HUDEP-2 (cell line): ENCODE measurements around the gene THOC2.
A peak's percentile ranks its signal among the peaks of the same experiment; 100 is the strongest.
"Not testable (repeated sequence)": the region's sequence is repeated elsewhere in the genome, so short reads cannot be mapped to it uniquely, and the experiment has no call there.

Experiments
- DNase-seq, 76 experiments: peaks; one replicate each; lab custom pipeline; 2025; ENCODE audit not compliant: unreplicated experiment in 76 of 76; lab: John Stamatoyannopoulos, UW

Gene THOC2, protein sequence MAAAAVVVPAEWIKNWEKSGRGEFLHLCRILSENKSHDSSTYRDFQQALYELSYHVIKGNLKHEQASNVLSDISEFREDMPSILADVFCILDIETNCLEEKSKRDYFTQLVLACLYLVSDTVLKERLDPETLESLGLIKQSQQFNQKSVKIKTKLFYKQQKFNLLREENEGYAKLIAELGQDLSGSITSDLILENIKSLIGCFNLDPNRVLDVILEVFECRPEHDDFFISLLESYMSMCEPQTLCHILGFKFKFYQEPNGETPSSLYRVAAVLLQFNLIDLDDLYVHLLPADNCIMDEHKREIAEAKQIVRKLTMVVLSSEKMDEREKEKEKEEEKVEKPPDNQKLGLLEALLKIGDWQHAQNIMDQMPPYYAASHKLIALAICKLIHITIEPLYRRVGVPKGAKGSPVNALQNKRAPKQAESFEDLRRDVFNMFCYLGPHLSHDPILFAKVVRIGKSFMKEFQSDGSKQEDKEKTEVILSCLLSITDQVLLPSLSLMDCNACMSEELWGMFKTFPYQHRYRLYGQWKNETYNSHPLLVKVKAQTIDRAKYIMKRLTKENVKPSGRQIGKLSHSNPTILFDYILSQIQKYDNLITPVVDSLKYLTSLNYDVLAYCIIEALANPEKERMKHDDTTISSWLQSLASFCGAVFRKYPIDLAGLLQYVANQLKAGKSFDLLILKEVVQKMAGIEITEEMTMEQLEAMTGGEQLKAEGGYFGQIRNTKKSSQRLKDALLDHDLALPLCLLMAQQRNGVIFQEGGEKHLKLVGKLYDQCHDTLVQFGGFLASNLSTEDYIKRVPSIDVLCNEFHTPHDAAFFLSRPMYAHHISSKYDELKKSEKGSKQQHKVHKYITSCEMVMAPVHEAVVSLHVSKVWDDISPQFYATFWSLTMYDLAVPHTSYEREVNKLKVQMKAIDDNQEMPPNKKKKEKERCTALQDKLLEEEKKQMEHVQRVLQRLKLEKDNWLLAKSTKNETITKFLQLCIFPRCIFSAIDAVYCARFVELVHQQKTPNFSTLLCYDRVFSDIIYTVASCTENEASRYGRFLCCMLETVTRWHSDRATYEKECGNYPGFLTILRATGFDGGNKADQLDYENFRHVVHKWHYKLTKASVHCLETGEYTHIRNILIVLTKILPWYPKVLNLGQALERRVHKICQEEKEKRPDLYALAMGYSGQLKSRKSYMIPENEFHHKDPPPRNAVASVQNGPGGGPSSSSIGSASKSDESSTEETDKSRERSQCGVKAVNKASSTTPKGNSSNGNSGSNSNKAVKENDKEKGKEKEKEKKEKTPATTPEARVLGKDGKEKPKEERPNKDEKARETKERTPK (N-terminal part only)

DNA sequence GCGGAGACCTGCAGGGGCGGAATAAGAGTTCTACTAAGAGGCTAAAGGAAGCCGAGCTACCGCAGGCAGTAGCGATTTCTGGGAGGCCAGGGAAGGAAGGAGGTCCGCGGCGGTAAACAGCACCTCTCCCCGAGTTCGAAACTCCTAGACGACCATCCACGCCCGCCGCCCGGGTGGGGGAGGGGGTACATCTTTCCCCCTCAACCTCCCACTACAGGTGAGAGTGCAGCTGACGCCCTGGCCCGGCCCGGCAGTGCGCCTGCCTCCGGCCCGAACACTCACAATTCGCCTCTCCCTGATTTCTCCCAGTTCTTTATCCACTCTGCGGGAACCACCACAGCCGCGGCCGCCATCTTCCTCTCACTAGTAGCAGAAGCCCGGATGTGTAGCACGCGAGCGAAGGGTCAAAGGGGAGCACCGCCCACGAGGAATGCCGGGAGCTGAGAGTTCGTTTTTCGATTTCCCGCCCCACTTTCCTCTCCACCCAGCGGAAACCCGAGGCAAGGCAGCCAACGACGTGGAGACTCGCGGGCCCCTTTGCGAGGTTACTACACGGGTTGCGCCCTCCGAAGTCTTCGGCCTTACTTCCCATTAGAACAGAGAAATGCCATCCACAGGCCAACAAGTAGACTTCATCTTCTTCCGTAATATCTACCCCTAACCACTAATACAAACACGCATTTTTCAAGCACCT is at the start of gene THOC2:
Gene THOC2, minus strand, starts transcription at position 383 of the 694 bp plus-strand sequence. Its CDS starts 30 bp downstream, at position 353.
- peak in 75 of 76 experiments; percentile 2 to 83 (median 66) for DNase-seq

DNA sequence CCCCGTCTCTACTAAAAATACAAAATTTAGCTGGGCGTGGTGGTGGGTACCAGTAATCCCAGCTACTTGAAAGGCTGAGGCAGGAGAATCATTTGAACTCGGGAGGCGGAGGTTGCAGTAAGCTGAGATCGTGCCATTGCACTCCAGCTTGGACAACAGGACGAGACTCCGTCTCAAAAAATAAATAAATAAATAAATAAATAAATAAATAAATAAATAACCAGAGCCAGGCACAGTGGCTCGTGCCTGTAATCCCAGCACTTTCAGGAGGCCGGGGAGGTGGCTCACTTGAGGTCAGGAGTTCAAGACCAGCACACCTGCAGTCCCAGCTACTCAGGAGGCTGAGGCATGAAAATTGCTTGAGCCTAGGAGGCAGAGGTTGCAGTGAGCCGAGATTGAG is 48.9 kb upstream of the THOC2 start:
- not testable (repeated sequence) for DNase-seq

DNA sequence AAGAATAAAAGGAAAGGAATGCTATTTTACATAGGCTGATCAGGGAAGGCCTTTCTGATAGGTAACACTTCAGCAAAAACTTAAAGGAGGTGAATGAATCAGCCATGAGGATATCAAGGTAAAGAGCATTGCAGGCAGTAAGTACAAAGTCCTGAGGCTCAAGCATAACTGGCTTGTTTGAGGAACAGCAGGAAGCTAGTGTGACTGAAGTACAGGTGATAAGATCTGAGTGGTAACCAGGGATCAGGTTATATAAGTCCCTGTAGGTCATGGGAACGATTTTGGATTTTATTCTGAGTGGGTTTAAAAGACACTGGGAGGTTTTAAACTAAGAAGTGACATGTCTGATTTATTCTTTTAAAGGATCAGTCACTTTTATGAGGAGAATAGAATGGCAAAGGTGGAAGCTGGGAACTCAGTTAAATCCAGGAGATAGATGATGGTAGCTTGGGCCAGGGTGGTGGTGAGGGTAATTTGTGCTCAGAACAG is 47.1 kb upstream of the THOC2 start:
- DNase-seq: no peak

DNA sequence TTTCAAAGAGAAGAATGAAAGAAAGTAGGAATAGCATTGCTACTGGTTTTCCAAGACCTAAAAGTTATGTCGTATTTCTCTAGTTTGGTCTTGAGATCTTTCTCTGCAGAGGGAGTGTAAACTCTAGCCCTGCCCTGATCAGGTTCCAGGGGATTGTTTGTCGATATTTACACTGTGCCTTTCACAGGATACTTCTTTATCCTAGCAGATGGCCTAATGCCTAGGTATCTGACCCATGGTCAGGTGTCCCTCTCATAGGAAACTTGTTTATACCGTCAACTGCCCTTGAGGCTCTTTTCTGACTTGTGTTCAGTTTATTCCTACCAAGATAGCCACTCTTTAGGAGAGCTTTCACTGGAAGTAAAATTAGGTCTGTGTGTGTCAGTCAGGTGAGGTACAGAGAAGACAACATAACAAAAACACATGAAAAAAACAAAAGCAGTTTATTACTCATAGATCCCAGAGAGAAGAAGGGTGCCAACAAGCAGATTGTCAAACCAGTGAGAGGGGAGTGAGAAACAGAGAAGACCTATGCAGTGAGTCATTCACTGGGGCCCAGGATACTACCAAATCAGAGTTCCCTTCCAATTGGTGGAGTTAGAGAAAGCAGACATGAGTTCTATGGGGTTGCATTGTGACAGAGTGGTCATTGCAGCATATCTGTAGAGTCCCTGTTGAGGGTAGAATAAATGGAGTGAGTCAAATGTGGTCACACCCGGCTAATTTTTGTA is 40.6 kb upstream of the THOC2 start:
- DNase-seq: no peak

DNA sequence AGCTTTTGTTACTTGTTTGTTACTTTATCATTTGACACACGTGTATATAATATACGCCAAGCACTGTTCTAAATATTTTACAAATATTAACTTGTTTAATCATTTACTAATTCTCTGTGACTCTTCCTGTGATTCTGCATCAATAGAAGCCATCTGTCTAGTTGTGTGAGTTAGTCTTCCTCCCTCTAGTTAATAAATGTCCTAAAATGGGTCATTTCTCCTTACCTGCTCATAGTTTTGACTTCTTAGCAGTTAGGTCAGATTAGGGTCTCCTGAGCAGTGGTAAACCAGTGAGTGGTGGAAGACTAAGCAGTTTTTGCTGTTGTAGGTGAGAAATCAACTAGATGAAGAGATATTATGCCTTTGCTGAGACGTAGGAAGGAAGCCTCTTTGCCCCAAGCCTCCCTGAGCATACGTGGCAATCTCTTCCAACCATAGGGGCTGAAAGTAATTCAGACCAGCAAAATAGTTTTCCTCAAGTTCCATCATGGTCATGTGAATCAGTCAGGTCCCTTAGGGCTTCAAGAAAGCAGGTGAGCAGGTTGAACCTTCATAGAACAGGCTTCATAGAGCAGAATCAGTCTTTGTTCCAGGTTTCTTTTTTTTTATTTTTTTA is 38.7 kb upstream of the THOC2 start:
- DNase-seq: no peak

DNA sequence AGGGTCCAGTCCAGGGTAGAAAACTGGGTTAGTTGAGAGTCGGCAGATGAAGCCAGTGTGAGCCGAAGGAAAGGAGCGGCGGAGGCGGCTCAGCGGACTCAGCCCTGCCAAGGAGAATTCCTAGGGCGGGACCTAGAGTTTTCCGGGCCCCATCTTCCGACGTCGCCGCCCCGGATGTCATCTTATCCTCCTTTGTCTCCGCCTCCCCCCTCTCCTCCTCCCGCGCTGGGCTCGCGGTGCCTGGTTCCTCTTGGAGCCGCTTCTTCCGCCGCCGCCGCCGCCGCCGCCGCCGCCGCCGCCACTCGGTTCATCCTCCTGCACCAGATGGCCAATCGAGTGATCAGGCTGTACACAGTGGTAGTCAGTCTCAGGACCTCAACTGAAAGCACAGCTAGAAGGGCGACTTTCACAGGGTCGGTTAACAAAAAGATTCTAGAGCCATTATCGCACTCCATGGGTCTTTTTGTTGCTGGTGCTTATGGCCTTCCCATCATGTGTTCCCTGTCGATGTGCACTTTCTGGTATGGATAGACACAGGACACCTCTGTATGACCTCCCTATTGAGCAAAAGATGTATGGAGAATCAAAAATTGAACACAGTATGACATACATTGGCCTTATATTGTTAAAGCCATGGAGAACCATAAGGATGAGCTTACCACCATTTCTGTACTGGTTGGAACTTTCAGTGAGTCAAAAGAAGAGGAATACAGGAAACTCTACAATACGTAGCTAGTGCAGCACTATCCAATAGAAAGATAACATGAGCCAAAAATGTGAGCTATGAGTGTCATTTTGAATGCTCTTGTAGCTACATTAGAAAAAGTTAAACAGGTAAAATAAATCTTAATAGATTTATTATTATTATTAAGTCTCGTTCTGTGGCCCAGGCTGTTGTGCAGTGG is 32.4 kb upstream of the THOC2 start:
- DNase-seq: peak in 74 of 76 experiments; percentile 0 to 80 (median 62)

DNA sequence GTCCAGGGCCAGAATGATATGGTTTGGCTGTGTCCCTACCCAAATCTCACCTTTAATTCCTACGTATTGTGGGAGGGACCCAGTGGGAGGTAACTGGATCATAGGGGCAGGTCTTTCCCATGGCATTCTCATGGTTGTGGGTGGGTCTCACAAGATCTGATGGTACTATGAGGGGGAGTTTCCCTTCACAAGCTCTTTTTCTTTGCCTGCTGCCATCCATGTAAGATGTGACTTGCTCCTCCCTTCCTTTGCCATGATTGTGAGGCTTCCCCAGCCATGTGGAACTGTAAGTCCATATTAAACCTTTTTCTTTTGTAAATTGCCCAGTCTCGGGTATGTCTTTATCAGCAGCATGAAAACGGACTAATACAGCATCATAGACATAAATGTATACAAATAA is 27.0 kb upstream of the THOC2 start:
- not testable (repeated sequence) for DNase-seq

DNA sequence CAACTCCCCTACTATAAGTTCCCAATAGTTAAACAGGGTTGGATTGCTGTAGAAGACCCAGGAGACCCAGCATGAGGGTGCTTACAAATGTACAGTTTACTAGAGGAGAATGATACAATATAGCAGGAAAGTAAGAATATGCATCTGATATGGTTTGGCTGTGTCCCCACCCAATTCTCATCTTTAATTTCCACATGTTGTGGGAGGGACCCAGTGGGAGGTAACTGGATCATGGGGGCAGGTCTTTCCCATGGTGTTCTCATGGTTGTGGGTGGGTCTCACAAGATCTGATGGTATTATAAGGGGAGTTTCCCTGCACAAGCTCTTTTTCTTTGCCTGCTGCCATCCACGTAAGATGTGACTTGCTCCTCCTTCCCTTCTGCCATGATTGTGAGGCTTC is 24.9 kb upstream of the THOC2 start:
- peak in 4 of 76 experiments; percentile 0 to 3 (median 1) for DNase-seq

DNA sequence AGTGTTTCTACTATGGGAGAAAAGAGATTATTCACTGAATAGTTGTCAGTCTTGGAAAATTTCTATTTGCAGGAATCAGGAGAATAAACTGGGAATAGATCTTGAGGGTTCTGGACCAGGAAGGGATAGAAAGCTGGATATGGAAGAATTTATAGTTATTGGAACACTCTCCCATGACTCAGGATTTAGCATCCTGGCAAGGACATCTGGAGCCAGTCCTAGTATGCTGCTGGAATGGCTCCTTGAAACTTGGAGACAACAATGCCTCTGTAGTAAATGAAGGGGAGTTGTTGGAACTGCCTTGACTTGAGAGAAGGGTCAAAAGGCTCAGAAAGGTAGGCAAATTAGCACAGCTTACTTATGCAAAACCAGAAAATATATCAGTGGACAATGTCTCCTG is 23.5 kb upstream of the THOC2 start:
- DNase-seq: no peak

DNA sequence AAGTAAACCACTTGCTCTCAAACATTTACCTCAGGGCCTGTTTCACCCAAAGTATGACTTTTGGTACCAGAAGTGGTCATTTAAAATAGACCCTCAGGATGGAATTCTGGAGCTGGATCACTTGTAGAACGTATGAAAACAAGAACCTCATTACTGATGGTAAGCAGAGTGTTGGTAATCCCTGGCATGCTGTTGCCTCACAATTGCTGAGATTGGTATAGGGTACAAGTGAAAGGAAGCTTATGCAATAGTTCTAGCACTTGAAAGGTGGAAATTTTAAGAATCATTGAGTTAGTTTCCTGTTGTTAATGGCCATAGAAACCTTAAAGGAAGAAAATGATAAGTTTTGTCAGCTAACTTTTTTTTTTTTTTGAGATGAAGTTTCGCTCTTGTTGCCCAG is 22.3 kb upstream of the THOC2 start:
- DNase-seq: no peak

DNA sequence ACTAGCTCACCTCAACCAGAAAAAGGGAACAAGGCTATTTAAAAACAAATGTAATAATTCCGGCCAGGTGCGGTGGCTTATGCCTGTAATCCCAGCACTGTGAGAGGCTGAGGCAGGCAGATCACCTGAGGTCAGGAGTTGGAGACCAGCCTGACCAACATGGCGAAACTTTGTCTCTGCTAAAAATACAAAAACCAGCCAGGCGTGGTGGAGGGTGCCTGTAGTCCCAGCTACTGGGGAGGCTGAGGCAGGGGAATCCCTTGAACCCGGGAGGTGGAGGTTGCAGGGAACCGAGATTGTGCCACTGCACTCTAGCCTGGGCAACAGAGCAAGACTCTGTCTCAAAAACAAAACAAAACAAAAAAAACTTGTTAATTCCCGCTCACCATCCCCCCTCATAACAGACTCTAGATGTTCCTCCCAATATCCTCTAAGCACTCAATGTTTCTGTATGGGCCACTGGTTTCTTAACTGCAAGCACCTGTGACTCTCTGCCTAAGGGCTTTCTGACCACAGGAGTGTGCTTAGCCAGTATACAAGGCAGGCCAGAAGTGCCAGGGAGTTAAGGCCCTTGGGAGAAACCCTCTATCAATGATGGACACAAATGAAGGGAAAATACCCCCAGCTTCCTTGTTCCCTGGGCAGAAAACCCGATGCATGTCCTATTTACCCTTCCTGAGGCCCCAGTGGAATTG is 21.0 kb upstream of the THOC2 start:
- no peak for DNase-seq

DNA sequence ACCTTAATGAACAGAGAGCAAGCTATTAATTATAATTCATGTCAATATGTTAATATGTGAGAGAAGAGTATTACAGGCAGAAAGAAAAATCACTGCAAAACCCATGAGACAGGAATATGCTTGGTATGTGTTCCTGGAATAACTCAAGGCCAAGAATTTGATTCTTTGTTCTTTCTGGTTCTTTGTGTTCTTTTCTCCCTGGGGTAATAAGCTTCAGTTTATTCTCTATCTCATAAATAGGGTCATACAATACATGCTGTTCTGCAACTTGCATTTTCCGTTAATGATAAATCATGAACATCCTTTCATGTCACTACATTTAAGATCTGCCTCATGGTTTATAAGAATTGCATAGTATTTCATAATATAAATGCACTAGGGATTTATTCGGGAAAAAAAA is 16.8 kb upstream of the THOC2 start:
- DNase-seq: no peak

DNA sequence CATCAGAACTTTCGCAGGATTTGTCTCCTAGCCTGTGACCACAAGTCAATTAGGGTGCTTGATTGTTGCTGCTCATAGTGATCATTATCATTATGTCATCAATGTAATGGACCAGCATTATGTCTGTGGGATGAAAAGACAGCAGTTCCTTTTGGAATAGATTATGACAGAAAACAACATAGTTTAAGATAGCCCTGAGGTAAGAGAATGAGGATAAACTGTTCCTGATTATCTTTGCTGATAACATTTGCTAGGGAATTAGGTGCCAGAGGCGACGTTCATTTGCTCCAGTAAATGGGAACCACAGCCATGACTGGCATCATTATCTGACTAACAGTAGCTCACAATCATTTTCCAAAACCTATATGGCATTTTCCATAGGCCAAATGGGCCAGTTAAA is 12.7 kb upstream of the THOC2 start:
- no peak for DNase-seq

DNA sequence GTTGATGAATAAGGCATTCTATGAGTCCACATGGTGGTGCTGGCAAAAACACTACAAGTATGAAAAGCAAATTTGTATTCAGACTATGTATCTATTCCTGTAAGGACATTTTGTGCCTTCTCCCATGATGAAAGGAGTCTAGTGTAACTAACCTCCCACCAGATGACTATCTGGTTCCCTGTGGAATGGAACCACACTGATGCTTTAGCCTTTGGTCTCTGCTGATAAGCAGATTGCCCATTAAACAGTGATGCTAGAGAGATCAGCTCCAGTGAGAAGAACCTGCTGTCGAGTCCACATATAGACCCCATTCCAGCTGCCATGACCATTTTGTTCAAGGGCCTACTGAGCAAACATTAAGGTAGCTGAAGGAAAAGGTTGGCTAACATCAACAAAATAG is 10.5 kb upstream of the THOC2 start:
- no peak for DNase-seq

DNA sequence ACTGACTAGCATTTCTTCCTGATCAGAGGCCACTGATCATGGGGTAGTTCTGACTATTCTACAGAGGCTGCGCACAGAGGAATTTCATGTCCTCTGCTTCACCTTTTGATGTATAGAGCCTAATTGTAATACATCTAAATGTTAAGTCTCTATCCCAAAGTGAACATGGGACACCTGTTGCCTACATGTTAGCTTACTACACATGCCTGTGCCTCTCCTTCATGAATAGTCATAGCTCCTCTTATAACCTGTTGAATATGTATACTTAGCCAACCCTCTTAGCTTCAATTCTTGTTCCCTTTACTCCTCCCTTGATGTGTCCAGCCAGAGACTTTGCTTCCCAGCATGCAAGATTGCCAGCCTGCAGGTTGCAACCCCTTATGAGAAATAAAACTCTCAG is 9.6 kb upstream of the THOC2 start:
- DNase-seq: no peak

DNA sequence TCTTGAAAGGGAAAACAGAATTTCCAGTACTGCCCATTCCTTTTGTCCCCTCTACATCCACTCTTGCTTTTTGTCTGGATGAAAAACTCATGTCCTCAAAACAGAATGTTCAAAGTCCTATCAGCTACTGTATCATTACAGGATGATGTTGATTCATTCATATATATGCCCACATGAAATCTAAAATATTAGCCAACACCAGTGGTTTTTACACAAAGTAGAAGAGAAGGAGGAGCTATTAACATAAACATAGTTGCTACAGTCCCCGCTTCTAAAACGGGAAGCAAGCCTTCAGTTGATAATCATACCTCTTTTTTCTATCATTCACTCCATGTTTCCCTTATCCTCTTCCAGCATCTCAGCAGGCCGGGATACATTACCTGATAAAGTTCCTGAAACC is 7.7 kb upstream of the THOC2 start:
- no peak for DNase-seq

DNA sequence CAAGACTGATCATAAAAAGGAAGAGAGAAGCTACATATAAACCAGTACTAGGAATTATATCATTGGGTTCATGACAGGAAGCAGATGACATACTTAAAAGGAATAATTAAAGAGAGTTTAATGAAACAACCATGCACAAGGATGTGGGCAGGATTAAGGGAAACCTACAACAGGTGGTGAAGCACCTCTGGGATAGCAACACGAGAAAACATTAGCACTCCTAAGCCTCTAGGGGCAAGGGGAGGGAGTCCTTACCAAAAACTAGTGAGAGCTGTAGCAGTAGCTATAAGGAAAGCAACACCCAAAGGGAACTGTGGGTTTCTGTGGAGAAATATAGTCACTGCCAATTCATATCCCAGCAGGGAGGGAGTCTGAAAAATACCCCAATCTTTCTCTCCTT is 7.2 kb upstream of the THOC2 start:
- no peak for DNase-seq
